ENCODE measurements around the gene PPP1R26. TPM values are rescaled to one million over a fixed set of nuclear protein-coding genes. Genes with fewer than 3 reads are reported as not detected.
"Not testable (repeated sequence)": the region's sequence is repeated elsewhere in the genome, so short reads cannot be mapped to it uniquely, and the experiment has no call there.

PPP1R26 gene
- total and polyA plus RNA-seq, 4 donors, result 3.3 to 14.2 (median 10.8) TPM

GRCh38 chr9:135534826-135535225 lies 55.2 kb downstream of the PPP1R26 start:
- DNase-seq, result peak in 1 of 2 donors; percentile 68
- H3K27me3 ChIP-seq (ENCODE audit: control insufficient read depth in 1 of 2, insufficient read depth in 2 of 2, low read length in 1 of 2); ATAC-seq (ENCODE audit: low FRiP score); H3K9me3 ChIP-seq (ENCODE audit: control insufficient read depth, low read length); H3K4me3 ChIP-seq (ENCODE audit: low read length in 2 of 2); intact Hi-C loops (cut with DNase I); H3K4me1 ChIP-seq (ENCODE audit: control insufficient read depth in 1 of 2, insufficient read depth in 2 of 2, low read length in 2 of 2); H3K27ac ChIP-seq (ENCODE audit: low read depth in 1 of 2, low read length in 2 of 2); H3K36me3 ChIP-seq (ENCODE audit: control insufficient read depth in 1 of 2, insufficient read depth in 2 of 2, low read length in 1 of 2): not testable (repeated sequence)
- WGBS, 2 donors, result 32 to 51% methylated on average over 4 of the region's 4 CpGs

GRCh38 chr9:135535631-135536030 lies 56.0 kb downstream of the PPP1R26 start:
- 63 to 73% methylated on average over 13 of the region's 13 CpGs for WGBS, 2 donors
- intact Hi-C loops (cut with DNase I); H3K4me1 ChIP-seq (ENCODE audit: control insufficient read depth in 1 of 2, insufficient read depth in 2 of 2, low read length in 2 of 2); H3K9me3 ChIP-seq (ENCODE audit: control insufficient read depth, low read length); H3K27me3 ChIP-seq (ENCODE audit: control insufficient read depth in 1 of 2, insufficient read depth in 2 of 2, low read length in 1 of 2); ATAC-seq (ENCODE audit: low FRiP score); H3K36me3 ChIP-seq (ENCODE audit: control insufficient read depth in 1 of 2, insufficient read depth in 2 of 2, low read length in 1 of 2); H3K27ac ChIP-seq (ENCODE audit: low read depth in 1 of 2, low read length in 2 of 2); H3K4me3 ChIP-seq (ENCODE audit: low read length in 2 of 2): not testable (repeated sequence)
- peak in 1 of 2 donors; percentile 44 for DNase-seq

- Histone ChIP-seq H3K36me3 (ENCODE audit: control insufficient read depth in 1 of 2, insufficient read depth in 2 of 2, low read length in 1 of 2) (no peaks in the 10 kb centered on the region), H3K27ac (ENCODE audit: low read depth in 1 of 2, low read length in 2 of 2) (no peak overlapping the region), H3K4me1 (ENCODE audit: control insufficient read depth in 1 of 2, insufficient read depth in 2 of 2, low read length in 2 of 2) (no peaks in the 10 kb centered on the region), H3K27me3 (ENCODE audit: control insufficient read depth in 1 of 2, insufficient read depth in 2 of 2, low read length in 1 of 2) (no peaks in the 10 kb centered on the region), H3K9me3 (ENCODE audit: control insufficient read depth, low read length) (no peaks in the 10 kb centered on the region), H3K4me3 (ENCODE audit: low read length in 2 of 2) (no peak overlapping the region)
- 61 to 64% methylated on average over 8 of the region's 8 CpGs for WGBS, 2 donors
- intact Hi-C loops (cut with DNase I), result no loop called here
- DNase-seq (no peak), ATAC-seq (ENCODE audit: low FRiP score) (no peak)
These were observed 56.6 kb downstream of the PPP1R26 start for GRCh38 chr9:135536216-135536615.

Other genes starting within 250 kb of the PPP1R26 start
- 10 to 100 TPM; 16.1 to 20.5 TPM for gene MRPS2, start 20.9 kb downstream of the PPP1R26 start, total RNA-seq
- gene MRPS2, start 20.9 kb downstream of the PPP1R26 start, polyA plus RNA-seq, result 10 to 100 TPM; 15.5 to 30.5 TPM
- gene LCN1, start 41.7 kb downstream of the PPP1R26 start, total RNA-seq, result under 1 TPM in 1 of 2 donors, not detected in 1; 0.81 TPM
- gene LCN1, start 41.7 kb downstream of the PPP1R26 start, polyA plus RNA-seq, result not detected
- not detected for gene OBP2A, start 66.3 kb downstream of the PPP1R26 start, total RNA-seq
- gene OBP2A, start 66.3 kb downstream of the PPP1R26 start, polyA plus RNA-seq, result not detected
- not detected for gene PAEP, start 82.0 kb downstream of the PPP1R26 start, total RNA-seq
- not detected for gene PAEP, start 82.0 kb downstream of the PPP1R26 start, polyA plus RNA-seq
- gene GLT6D1, start 159.8 kb downstream of the PPP1R26 start, total RNA-seq, result not detected
- gene GLT6D1, start 159.8 kb downstream of the PPP1R26 start, polyA plus RNA-seq, result not detected
- gene LCN9, start 183.5 kb downstream of the PPP1R26 start, total RNA-seq, result not detected
- not detected for gene LCN9, start 183.5 kb downstream of the PPP1R26 start, polyA plus RNA-seq
- not detected for gene SOHLH1, start 219.7 kb downstream of the PPP1R26 start, total RNA-seq
- gene SOHLH1, start 219.7 kb downstream of the PPP1R26 start, polyA plus RNA-seq, result not detected
- under 1 TPM; 0.16 to 0.78 TPM for gene KCNT1, start 222.4 kb downstream of the PPP1R26 start, total RNA-seq
- gene KCNT1, start 222.4 kb downstream of the PPP1R26 start, polyA plus RNA-seq, result not detected

All from aorta (tissue), 5 donors.